Measurements from ENCODE around the gene VPS45. TPM values are rescaled to one million over a fixed set of nuclear protein-coding genes. Genes with fewer than 3 reads are reported as not detected.
A peak's percentile ranks its signal among the peaks of the same experiment; 100 is the strongest.

VPS45 gene
- total RNA-seq, 1 experiment from 2014 or later = 57.5 TPM

DNA sequence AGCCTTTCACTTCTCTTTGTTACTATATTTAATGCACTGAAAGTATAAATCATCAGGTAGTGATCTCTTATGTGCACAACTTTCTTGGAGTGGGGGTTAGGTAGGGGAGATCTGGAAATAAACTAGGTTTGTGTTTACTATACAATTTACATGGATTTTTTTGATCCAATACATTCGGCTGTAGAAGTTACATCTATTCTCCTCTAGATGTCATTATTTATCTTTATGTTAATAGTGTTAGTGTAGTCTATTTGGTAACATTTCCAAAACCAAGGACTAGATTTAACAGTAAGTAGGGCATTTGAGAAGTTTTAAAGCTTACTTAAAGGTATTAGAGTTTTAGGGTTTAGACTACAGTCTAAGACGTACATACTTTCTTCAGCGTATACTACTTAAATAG lies 5.4 kb downstream of the VPS45 start:
- no peak for DNase-seq (ENCODE audit: low spot score)

DNA sequence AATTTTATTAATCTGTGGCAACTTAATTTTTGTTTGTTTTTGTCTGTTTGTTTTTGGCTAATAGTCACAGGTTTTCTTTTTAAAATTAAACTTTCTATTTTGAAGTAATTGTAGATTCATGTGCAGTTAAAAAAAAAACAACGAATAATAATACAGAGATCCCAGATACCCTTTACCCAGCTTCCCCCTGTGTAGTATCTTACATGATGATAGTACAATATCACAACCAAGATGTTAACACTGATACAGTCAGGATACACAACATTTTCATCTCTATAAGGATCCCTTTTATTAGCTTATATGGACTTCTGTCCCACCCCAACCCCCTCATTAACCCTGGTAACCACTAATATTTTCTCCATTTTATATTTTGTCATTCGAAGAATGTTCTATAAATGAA lies 5.9 kb downstream of the VPS45 start:
- no peak for DNase-seq (ENCODE audit: low spot score)

DNA sequence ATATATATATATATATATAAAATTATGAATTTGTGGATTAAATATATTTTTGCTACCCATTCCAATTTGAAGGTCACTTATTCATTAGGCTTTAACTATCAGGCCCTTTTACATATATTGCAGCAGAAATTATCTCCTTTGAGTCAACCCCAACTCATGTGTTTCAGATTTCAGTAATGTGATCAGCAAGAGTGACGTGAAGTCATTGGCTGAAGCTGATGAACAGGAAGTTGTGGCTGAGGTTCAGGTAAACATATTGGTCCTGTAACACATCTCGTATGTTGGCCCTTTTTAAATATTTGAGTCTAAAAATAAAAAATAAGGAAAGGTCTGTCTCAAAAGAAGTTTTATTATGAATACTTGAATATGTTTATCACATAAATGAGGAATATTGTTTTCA lies 8.5 kb downstream of the VPS45 start:
- DNase-seq (ENCODE audit: low spot score) = no peak

DNA sequence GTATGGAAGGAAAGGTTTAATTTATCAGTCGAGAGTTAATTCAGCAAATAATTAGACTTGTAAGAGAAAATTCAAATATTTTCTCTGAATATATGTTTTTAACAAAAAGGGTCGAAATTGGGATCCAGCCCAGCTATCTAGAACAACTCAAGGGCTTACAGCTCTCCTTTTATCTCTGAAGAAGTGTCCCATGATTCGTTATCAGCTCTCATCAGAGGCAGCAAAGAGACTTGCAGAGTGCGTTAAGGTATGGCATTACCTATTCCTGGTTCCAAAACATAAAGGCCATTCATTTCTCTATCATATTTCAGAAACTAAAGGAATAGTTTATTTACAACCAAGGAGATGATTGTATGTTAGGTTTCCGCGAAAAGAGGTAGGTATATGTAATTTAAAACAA lies 9.4 kb downstream of the VPS45 start:
- no peak for DNase-seq (ENCODE audit: low spot score)

DNA sequence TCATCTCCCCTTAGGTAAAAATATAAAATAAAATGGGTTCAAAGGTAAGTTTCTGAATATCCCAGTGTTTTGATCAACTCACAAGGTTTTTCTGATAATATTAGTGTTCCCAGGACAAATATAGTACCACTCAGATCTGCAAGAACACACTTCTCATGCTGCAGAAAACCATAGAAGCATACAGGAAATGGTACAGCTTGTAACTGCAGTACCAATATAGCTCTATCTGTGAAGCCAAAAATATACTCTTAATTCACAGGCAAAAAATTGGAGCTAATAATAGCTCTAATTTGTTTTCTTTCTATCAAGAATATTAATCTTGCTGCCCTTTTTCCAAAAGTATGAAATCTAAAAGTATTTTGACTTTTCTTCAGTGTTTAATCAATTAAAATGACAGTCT lies 13.2 kb downstream of the VPS45 start:
- DNase-seq (ENCODE audit: low spot score) = no peak

DNA sequence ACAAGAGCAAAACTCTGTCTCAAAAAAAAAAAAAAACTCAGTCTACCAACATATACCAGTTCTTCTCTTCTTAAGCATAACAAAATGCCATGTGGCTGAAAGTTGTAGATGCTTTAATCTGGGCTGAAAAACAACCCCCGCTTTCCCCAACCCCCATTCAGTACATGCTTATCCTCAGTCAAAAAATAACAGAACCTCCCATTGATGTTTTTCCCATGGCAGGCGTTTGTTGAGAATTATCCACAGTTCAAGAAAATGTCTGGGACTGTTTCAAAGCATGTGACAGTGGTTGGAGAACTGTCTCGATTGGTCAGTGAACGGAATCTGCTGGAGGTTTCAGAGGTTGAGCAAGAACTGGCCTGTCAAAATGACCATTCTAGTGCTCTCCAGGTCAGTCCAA lies 14.9 kb downstream of the VPS45 start:
- DNase-seq (ENCODE audit: low spot score) = no peak

DNA sequence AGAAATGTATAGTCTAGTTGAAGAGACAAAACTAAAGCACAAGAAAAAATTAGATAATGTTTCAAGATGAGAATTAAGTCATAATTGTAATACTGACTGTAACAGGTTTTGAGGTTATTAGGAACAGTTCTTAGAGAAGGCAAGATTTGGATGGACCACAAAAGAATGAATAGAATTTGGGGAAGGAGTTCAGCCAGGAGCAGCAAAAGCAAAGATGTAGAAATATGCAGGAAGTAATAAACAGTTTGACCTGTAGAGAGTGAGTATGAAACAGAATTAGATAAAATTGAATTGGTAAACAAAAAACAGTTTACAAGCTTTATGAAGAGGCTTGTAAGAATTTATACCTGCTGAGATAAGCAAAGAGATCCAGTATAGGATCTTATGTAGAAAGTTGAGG lies 16.3 kb downstream of the VPS45 start:
- no peak for DNase-seq (ENCODE audit: low spot score)

DNA sequence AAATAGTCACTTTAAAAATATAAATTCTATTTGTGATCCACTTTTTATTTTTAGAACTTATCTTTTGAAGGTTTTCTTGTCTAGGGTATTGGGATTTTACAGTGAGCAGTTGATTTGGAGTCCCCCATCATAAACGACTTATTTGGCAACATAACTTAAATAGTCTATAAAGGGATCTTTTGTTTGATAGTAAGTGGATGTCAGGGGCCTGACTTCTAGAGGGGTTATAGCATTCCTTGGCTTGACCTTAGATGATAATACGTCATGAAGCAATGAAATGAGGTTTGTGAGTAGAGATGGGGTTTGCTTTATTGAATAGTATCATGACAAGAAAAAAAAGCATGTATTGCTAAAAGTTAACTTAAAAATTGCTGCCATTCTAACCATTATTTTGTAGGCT lies 17.8 kb downstream of the VPS45 start:
- no peak for DNase-seq (ENCODE audit: low spot score)

DNA sequence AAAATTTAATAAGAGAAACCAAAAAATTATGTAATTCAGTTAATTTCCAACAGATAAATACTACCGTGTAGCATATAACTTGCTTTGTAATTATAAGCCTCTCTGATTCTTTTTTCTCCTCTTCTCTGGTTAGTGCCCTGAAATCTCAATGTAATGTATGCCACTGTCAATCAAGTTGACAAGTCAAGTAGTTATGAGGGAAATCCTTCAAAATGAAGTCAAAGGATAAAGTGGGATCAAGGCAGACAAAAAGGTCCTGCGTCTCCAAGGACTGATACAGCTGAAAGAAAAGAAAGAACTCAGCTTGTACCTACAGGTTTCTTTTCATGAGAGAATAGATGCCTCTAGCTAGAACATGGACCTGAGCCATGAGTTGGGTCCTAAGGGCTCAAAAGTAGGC lies 19.8 kb downstream of the VPS45 start:
- DNase-seq (ENCODE audit: low spot score) = no peak

DNA sequence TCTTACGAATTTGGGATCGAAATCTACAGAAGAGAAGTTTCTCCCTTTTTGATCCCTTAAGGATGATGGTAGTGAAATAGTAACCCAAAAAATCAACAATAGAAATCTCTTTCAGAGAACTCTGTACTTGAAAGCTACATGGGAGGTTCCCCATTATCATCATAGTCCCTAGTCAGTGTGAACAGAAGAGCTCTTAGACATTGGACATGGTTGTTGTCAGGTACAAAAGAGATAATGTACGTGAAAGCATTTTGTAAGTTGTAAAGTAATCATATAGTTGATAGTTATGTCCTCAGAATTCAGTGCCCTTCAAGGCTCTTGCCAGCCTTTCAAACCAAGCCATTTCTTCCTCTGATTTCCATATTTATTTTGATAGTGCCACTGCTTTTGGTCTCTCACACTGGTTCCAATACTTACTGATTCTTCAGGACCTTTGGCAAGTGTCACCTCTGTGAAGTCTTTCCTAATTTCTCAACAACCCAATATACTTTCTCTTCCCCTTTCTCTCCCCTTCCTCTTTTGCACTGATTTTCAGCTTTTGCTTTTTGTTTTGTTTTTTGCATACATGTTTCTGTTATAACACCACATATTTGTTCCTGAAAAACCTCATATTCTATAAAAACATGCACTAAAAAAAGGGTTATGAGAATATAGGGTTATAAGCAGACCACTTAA lies 22.4 kb downstream of the VPS45 start:
- DNase-seq (ENCODE audit: low spot score) = no peak

DNA sequence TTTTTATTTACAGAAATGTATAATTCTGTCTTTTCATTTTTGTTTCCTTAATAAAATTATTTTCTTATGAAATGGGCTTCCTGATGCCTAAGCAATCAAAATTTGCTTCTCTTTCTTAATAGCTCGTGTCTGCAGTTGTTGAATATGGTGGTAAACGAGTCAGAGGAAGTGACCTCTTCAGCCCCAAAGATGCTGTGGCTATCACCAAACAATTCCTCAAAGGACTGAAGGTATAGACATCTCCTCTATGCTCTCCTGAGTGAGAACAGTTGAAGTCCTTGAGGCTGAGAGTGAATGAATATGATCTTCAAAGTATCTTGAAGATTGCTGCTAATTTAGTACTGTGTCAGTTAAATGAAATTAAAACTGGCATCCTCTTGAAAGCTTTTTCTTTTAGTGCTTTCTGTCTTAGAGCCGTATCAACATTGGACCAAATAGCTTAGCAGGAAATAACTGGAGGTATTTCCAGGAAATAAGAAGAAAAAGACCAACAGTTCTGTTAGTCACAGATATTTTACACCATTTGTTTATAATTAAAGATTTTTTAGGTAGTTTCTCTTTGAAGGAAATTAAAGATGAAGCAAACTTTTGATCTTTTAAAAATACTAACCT lies 24.7 kb downstream of the VPS45 start:
- DNase-seq (ENCODE audit: low spot score) = no peak

DNA sequence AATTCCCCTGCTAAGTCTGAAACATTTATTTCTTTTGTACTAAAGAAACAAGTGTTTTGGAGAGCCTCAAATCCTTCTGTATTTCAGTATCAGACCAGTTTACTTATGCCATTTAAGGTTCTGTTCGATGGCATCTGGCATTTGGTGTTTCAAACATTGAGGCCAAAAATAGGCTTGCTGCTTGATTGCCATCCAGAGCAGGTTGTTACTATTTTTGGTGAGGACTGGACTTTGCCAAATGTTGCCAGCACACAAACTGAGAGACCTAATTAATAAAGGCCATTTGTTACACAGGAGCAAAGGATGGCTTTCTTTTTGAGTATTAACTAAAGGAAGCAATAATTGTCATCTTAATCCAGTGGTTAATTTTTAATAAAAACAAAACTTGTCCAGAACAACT lies 26.2 kb downstream of the VPS45 start:
- no peak for DNase-seq (ENCODE audit: low spot score)

DNA sequence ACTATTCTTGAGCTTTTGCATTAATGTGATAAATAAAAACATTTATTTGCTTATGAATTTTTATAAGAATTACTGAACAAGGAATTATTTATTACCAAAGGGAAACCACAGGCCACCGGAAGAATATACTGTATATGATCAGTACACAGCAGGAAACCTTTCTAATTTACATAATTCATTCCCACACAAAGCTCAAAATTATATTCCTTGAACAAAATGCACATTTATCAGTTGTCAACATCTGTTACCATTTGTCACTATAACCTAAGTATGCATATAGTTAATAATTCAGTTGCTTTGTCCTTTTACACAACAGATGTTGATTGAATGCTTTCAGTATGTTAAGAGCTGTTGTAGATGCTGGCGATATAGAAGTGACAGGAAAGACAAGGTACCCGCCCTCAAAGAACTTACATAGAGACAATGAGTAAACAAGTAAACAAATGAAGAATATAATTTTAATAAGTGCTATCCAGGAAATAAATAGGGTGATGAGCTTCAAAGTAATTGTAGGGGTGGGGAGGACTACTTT lies 27.2 kb downstream of the VPS45 start:
- no peak for DNase-seq (ENCODE audit: low spot score)

DNA sequence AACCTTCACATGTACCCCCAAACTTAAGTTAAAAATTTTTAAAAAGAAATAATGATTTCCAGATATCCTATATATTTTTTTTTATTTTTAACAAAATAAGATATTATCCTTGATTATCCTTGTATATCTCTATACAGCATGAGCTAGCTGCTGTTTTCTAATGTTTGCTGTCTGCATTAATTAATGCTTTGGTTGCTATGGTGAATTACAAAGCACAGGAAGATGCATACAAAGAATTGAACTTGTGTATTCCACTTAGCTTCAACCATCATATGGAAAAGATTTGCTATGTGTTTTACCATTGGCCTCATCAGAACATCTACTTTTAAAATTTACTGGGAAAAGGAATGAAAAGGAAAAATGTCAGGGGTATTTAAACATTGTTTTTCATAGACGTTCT lies 35.4 kb downstream of the VPS45 start:
- no peak for DNase-seq (ENCODE audit: low spot score)

DNA sequence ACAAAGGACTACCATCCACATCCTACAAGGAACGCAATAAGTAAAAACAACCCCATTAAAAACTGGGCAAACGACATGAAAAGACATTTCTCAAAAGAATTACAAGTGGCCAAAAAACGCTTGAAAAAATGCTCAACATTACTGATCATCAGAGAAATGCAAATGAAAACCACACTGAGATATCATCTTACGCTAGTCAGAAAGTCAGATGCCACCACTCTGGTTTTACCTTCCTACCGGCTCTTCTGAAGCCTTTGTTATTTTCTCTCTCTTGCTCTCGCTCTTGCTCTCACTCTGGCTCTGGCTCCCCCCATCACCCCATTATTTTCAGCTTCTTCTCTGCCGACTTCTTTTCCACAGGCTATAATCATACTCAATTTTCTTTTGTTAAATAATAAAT lies 38.8 kb downstream of the VPS45 start:
- no peak for DNase-seq (ENCODE audit: low spot score)

DNA sequence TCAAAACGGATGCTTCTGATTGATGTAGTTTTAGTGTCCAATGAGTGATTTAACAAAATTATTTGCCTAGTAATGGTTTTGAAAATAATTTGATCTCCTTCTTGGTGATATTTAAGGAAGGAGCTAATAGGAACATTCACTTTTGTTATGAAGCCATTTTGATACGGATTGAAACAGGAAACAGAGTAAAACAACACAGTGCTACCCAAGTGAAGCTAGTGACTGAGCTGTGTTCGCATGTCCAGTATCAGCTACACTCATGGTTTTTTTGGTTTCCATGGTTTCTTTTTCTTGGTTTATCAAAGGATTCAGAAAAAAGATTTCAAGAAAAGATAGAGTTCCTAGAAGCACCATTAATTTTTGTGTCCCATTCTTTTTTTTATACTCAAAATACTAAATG lies 42.0 kb downstream of the VPS45 start:
- no peak for DNase-seq (ENCODE audit: low spot score)

DNA sequence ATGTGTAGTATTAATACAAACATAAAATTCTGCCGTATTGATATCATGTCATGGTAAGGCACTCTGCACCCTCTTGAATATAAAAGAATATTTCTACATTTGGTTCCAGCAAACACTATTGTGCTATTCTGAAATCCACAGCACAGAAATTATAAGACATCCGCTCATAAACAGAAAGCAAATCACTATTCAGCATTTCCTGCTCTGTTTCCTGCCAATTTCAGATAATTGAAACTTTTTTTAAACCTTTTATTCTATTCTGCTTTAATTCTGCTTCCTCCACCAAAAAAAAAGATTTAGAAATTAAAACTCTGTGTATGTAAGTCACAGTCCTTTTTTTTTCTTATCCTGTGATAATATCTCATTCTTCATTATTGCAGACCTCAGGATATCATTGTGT lies 42.5 kb downstream of the VPS45 start:
- no peak for DNase-seq (ENCODE audit: low spot score)

DNA sequence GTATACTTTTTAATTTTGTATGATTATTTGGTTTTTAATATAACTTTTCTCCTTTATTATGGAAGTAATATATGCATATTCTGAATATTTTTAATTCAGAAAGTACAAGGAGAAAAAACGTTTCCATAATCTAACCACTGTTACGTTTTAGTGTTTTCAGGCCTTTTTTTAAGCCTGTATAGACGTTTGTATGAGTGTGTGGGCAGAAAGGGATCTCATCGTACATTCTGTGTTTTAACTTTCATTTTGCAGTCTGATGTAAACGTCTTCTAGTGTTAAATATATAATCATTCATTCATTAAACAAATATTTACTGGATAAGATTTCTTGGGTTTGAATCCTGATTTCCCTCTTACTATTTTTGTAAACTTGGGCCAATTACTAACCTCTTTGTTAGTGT lies 44.1 kb downstream of the VPS45 start:
- no peak for DNase-seq (ENCODE audit: low spot score)

DNA sequence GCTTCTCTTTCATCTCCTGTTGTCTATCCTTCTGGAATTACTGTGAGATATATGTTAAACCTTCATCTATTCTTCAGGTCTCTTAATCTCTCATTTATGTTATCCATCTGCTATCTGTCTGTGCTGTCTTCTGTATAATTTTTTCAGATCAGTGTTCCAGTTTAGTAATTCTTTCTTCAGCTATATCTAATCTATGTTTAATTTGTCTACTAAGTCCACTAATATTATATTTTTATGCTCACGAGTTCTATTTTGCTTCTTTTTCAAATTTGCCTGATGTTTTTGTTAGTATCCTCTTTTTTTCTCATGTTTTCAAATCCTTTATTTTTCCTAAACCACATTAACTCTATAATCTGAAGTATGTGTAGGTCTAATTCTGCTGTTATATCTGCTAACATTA lies 47.5 kb downstream of the VPS45 start:
- no peak for DNase-seq (ENCODE audit: low spot score)

DNA sequence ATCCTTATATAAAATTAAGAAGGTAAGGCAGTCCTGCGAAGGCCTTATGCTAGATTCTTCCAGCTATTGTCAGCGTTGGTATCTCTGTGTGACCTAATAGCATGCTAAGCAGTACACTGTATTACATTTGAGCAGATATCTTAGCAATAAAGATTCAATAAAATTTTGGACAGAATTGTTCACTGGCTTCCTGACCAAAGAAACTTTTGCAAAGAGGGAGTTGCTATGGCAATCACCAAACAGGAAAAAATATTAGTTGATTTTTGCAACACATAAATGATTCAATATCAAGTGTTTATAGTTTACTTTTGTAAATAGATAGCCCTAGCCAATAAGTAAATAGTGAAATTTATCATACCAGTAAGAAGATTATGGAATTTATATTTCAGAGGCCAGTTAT lies 51.1 kb downstream of the VPS45 start:
- DNase-seq (ENCODE audit: low spot score) = no peak

DNA sequence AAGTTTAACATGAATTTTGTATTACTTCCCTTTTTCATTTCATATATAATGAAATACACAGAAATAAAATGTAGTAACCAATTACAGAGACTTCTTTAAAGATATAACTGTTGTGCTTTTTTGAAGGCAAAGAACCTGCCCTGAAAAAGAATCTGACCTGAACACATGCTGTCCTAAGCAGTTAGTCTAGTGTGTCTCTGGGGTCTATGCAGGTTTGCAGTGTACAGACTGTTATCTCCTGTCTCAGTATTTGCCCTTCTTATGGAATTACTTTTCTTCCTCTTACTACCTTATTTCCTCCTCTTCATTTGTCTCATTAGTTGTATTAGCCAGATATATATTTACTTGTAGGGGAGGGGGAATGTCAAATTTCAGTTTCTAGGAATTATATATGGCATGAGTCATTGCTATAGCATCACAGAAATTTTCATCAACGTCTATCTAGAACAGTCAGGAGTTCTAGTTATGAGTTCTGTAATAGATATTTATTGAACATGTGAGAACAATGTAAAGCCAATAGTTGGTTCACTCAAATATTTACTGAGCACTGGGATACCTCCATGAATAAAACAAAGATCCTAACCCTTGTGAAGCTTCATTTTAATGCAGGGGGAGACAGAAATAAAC lies 53.8 kb downstream of the VPS45 start:
- peak; percentile 19 for DNase-seq (ENCODE audit: low spot score)

DNA sequence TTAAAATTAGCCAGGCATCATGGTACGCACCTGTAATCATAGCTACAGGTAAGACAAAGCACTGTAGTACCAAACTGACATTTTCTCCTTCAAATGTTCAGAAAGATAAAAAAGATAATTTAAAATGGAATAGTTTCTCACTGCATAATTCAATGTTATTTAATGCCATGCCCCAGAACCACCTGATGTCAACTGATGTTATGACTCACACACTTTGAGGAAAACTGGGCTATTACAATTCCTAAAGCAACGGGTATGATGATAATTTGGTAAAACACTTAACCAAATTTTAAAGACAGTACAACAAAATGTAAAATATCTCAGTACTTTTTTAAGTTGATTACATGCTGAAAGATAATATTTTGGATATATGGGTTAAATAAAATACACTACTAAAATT lies 59.2 kb downstream of the VPS45 start:
- peak; percentile 51 for DNase-seq (ENCODE audit: low spot score)

DNA sequence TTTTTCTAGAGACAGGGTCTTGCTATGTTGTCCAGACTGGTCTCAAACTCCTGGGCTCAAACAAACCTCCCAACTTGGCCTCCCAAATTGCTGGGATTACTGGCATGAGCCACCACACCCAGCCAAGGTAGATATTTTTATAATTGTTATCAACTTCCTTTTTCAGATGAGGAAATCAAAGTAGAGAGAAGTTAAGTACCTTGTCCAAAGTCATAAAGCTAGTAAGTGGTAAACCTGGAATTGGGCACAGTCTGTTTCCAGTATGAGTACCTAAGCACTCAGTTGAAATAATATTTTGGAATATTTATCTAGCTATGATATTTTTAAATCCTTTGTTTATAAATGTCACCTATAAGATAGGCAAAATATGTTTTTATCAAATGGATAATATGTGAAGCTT lies 59.9 kb downstream of the VPS45 start:
- DNase-seq (ENCODE audit: low spot score) = no peak

Data from A172 (cell line).